Stomach (tissue), 9 donors: Measurements from ENCODE around the gene PPIF. TPM values are rescaled to one million over a fixed set of nuclear protein-coding genes. Genes with fewer than 3 reads are reported as not detected.

Experiments used
- DNase-seq, 2 donors: peaks; one replicate each; pipeline versions ENCODE4 v3.0.0 to v3.0.0-alpha.2; 2013 to 2019
- H3K27ac ChIP-seq, 5 donors: fragments of 200-600 bp in 4 of 5; sonication (generic) in 4 of 5; one replicate each; pipeline ENCODE4 v1.5.1; 2013 to 2019; ENCODE audit warnings: mild to moderate bottlenecking in 1 of 5, moderate library complexity in 1 of 5
- H3K27me3 ChIP-seq, 3 donors: fragments of 200-600 bp; sonication (generic); one replicate each; pipeline ENCODE4 v1.5.1; 2017 to 2019; ENCODE audit warnings: mixed run types in 1 of 3
- H3K36me3 ChIP-seq, 4 donors: fragments of 200-600 bp; sonication (generic); 1 replicate in 3 of 4; 2 replicates in 1 of 4; pipeline ENCODE4 v1.5.1; 2016 to 2019
- H3K4me1 ChIP-seq, 4 donors: fragments of 200-600 bp; sonication (generic); one replicate each; pipeline ENCODE4 v1.5.1; 2016 to 2019
- H3K4me3 ChIP-seq, 4 donors: fragments of 200-600 bp; sonication (generic) in 3 of 4; one replicate each; pipeline ENCODE4 v1.5.1; 2016 to 2019; ENCODE audit warnings: mild to moderate bottlenecking in 1 of 4
- H3K9me3 ChIP-seq, 4 donors: fragments of 200-600 bp; sonication (generic); one replicate each; pipeline ENCODE4 v1.5.1; 2016 to 2019
- EP300 ChIP-seq: sonication (generic); formaldehyde crosslinking; IDR thresholded peaks from one replicate; pipeline ENCODE4 v1.6.1; 2017; ENCODE audit warnings: antibody characterized with exemption
- POLR2A ChIP-seq, 4 donors: fragments of 450-650 bp; IDR thresholded peaks; one replicate each; pipeline ENCODE4 v1.6.1; 2016; ENCODE audit warnings: antibody characterized with exemption in 4 of 4, control low read depth in 2 of 4, mild to moderate bottlenecking in 1 of 4, moderate library complexity in 1 of 4
- POLR2AphosphoS5 ChIP-seq, 3 donors: sonication (generic); formaldehyde crosslinking; IDR thresholded peaks; one replicate each; pipeline ENCODE4 v1.6.1; 2016; ENCODE audit warnings: antibody characterized with exemption in 3 of 3
- WGBS, 5 donors: extraction: QIAGEN DNeasy Blood & Tissue Kit in 3 of 5; methylation state at CpG; one replicate each; pipeline versions ENCODE4 v1.1.5 to v1.1.7; 2013 to 2018; 5-methylcytosine and 5-hydroxymethylcytosine counted together
- intact Hi-C: fragments of 100-400 bp; cut with DNase I; formaldehyde crosslinking; loops from one replicate; pipeline ENCODE4 v1.15.1; 2023; ENCODE audit warnings: low total_unique reads
- polyA plus RNA-seq, 3 donors: library from polyadenylated mRNA; stranded (reverse); fragments of 200-250 nt; gene quantifications; one replicate each; pipeline ENCODE4 v1.2.3, GENCODE V29; 2013
- total RNA-seq, 5 donors: library from RNA; depleted of rRNA; stranded (reverse); fragments of >200 nt; gene quantifications; one replicate each; pipeline versions ENCODE4 v1.1.0 to v1.2.3, GENCODE V29; 2014 to 2016
- TF ChIP-seq, protein P1 (sequence below), 7 experiments: fragments of 450-650 bp in 4 of 7; fragments of 200-600 bp in 3 of 7; sonication (generic) in 3 of 7; IDR thresholded peaks; one replicate each; pipeline ENCODE4 v1.5.1; 2016 to 2019; ENCODE audit warnings: antibody characterized with exemption in 7 of 7, control low read depth in 2 of 7, mild to moderate bottlenecking in 1 of 7
- donor health status: healthy with polysubstance abuse.
- donor health status: Bipolar disorder and iron deficiency.
- donor health status: healthy.

The PPIF gene
- total and polyA plus RNA-seq, 8 donors = 6.4 to 177 (median 50.8) TPM

DNA sequence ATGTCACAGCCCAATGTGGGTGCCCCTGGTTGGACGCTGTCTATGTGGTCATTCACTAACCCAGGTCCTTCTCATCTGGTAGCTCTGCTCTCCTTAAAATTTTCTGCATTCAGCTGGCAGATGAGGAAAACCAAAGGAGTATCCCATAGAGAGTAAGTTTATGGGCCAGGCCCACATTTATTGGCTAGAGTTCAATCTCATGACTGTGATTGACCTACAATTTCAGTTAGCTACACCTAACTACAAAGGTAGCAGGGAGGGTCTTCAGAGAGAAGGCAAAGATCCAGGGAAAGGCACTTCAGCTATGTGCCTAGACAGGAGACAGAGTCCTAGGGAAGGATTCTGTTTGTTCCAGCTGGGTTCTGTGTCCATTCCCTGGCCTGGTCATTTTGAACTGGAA lies 23.7 kb upstream of the PPIF start:
- TF ChIP-seq POLR2AphosphoS5 (IDR thresholded peaks at IDR 0.05) (no peak), POLR2A (IDR thresholded peaks at IDR 0.05) (no peak), EP300 (no peak)
- TF ChIP-seq, protein P1, sequence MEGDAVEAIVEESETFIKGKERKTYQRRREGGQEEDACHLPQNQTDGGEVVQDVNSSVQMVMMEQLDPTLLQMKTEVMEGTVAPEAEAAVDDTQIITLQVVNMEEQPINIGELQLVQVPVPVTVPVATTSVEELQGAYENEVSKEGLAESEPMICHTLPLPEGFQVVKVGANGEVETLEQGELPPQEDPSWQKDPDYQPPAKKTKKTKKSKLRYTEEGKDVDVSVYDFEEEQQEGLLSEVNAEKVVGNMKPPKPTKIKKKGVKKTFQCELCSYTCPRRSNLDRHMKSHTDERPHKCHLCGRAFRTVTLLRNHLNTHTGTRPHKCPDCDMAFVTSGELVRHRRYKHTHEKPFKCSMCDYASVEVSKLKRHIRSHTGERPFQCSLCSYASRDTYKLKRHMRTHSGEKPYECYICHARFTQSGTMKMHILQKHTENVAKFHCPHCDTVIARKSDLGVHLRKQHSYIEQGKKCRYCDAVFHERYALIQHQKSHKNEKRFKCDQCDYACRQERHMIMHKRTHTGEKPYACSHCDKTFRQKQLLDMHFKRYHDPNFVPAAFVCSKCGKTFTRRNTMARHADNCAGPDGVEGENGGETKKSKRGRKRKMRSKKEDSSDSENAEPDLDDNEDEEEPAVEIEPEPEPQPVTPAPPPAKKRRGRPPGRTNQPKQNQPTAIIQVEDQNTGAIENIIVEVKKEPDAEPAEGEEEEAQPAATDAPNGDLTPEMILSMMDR (IDR thresholded peaks at IDR 0.05) = no peak
- WGBS, 5 donors = 75 to 90% (median 81%) methylated on average over 1 of the region's 1 CpG
- Histone ChIP-seq H3K4me3 (no peak overlapping the region), H3K4me1 (peaks cover 0 to 34% (median 0%) of the 10 kb centered on the region in 4 donors), H3K27ac (peak overlapping the region in 1 of 5 donors; percentile 24), H3K36me3 (no peaks in the 10 kb centered on the region), H3K9me3 (no peaks in the 10 kb centered on the region), H3K27me3 (no peaks in the 10 kb centered on the region)
- no peak for DNase-seq
- intact Hi-C loops = no loop called here

- Histone ChIP-seq H3K27ac (no peak overlapping the region), H3K4me1 (peaks cover 0 to 30% (median 0%) of the 10 kb centered on the region in 4 donors), H3K27me3 (no peaks in the 10 kb centered on the region), H3K9me3 (no peaks in the 10 kb centered on the region), H3K36me3 (no peaks in the 10 kb centered on the region), H3K4me3 (no peak overlapping the region)
- no peak for DNase-seq
- 84 to 92% (median 89%) methylated on average over 10 of the region's 10 CpGs for WGBS, 5 donors
- intact Hi-C loops = no loop called here
- no peak for TF ChIP-seq POLR2A (IDR thresholded peaks at IDR 0.05)
- TF ChIP-seq POLR2AphosphoS5 (IDR thresholded peaks at IDR 0.05) = no peak
- TF ChIP-seq, protein P1 (IDR thresholded peaks at IDR 0.05) = no peak
- no peak for TF ChIP-seq EP300
These were observed 23.1 kb upstream of the PPIF start for GRCh38 chr10:79324032-79324695.

GRCh38 chr10:79326361-79327089 lies 20.7 kb upstream of the PPIF start:
- intact Hi-C loops = no loop called here

DNA sequence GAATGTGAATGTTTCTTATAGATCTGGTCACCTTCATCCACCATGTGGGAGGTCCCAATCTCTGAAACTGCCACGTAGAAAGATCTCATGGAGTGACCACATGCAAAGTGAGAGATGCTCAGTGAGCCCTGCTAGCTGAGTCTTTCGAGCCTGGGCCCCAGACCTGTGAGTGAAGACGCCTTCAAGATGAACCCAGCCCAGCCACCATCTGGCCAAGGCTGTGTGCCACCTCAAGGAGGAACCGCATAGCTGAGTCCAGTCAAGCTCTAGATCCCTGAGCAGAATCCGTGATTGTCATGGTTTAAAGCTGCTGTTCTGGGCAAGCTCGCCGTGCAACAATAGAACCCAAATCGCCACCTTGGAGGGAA lies 20.2 kb upstream of the PPIF start:
- H3K27ac ChIP-seq = no peak overlapping the region
- H3K4me1 ChIP-seq = peaks cover 0 to 32% (median 0%) of the 10 kb centered on the region in 4 donors
- H3K27me3 ChIP-seq = no peaks in the 10 kb centered on the region
- H3K4me3 ChIP-seq = no peak overlapping the region
- H3K9me3 ChIP-seq = no peaks in the 10 kb centered on the region
- TF ChIP-seq EP300 (no peak), POLR2A (IDR thresholded peaks at IDR 0.05) (no peak), POLR2AphosphoS5 (IDR thresholded peaks at IDR 0.05) (no peak)
- TF ChIP-seq, protein P1 (IDR thresholded peaks at IDR 0.05) = no peak
- intact Hi-C loops = no loop called here
- no peak for DNase-seq
- WGBS, 5 donors = 91 to 98% (median 93%) methylated on average over 7 to 8 of the region's 8 CpGs
- H3K36me3 ChIP-seq = no peaks in the 10 kb centered on the region

More at GRCh38 chr10:79326361-79327089, 20.7 kb upstream of the PPIF start:
- Histone ChIP-seq H3K9me3 (no peaks in the 10 kb centered on the region), H3K36me3 (no peaks in the 10 kb centered on the region), H3K27ac (no peak overlapping the region), H3K27me3 (no peaks in the 10 kb centered on the region), H3K4me3 (no peak overlapping the region), H3K4me1 (peaks cover 0 to 32% (median 0%) of the 10 kb centered on the region in 4 donors)
- no peak for DNase-seq
- TF ChIP-seq POLR2AphosphoS5 (IDR thresholded peaks at IDR 0.05) (no peak), EP300 (no peak), POLR2A (IDR thresholded peaks at IDR 0.05) (no peak)
- TF ChIP-seq, protein P1 (IDR thresholded peaks at IDR 0.05) = no peak
- 92 to 98% (median 97%) methylated on average over 3 of the region's 3 CpGs for WGBS, 5 donors
